Activated CD4-positive, alpha-beta T cell treated with anti-CD3 and anti-CD28 coated beads, Interleukin-2, amount 50 U/mL, for 48 hours (primary cell): ENCODE results near the gene GAB1.

Experiments
- DNase-seq, 2 experiments: peaks; one replicate each; pipeline ENCODE4 v3.0.0-alpha.2; 2020

Gene GAB1

DNA sequence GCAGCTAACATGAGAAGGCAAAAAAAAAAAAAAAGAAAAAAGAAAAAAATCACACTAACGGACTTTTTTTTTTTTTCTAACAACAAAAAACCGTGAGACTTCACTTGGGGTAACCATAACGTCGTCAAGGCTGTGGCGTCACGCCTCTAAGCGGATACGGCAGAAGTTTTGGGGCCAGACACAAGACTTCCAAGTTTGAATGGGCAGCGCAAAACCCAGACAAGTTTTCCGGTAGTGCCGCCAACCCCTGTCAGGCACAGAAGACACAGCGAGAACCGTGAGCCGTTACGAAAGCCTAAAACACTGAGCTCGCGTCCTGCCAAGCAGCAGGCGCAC, 176.3 kb downstream of the GAB1 start:
- DNase-seq: no peak

DNA sequence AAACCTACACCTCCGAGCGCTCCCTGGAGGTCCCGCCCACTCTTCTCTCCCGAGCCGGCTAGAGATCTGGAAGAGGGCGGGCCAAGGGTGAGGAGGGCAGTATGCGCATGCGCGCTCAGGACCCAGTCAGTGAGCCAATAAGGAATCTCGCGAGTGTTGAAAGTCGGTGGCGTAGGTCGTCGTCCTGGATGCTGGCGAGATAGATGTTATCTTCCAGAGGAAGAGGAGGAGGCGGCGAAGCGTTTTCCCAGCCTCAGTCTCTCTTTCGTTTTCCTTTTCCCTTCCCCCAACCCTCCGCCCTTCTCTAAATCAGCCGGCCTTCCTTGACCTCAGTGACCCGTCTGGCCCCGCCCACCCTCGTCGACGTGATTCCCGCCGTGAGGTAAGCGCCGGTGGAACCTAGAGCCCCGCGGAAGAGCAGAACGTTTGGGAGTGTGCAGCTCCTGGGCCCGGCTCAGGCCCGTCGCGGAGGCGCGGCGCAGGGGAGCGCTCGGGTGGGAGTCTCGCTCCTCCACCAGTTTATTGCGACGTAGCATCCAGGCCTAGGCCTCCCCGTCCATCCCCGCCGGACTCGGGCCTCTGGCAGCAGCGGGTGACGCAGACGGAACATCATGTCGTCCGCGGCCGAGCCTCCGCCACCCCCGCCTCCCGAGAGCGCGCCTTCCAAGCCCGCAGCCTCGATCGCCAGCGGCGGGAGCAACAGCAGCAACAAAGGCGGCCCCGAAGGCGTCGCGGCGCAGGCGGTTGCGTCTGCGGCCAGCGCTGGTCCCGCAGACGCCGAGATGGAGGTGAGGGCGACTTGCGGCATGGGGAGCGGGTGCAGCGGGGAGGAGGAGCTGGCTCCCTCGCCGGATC, 176.9 kb downstream of the GAB1 start, which contains the start of gene SMARCA5:
TSS of gene SMARCA5 (plus strand) at position 389 of the 855 bp plus-strand sequence. CDS start at position 612, 223 bp downstream.
- peak; percentile 96 to 97 for DNase-seq

DNA sequence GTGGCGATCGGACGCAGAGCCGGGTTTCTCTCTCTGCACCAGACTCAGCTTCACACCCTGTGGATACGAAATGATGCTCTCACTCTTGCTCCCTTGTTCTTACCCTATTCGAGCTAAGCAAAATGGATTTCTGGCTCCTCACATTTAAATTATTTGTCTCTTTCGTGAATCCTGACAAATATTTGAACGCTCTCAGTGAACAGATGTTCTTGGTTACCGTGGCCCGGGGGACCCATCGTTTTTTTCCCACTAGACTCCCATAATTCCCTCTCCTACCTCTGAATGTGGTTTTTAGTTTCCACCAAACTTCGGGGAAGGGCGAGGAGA, 177.5 kb downstream of the GAB1 start:
- no peak for DNase-seq

DNA sequence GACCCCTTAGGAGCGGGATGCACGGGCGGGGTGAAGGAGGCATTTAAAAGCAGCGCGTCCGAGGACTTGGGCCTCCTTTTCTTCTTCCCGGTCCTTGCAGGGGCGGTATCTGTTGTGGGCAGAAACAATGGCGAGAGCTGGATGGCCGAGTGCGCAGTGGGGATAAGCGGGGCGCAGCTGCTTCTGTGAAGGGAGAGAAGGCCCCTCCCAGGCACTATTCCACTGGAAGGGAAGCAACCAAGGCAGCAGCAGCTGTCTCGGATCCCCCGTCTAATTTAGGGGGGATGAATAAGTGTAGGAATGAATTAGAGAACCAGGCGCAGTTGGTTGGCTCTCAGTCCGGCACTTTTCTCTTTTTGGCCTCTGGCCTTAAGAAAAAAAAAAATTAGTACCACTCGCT, 177.8 kb downstream of the GAB1 start:
- DNase-seq: peak; percentile 26 to 33

DNA sequence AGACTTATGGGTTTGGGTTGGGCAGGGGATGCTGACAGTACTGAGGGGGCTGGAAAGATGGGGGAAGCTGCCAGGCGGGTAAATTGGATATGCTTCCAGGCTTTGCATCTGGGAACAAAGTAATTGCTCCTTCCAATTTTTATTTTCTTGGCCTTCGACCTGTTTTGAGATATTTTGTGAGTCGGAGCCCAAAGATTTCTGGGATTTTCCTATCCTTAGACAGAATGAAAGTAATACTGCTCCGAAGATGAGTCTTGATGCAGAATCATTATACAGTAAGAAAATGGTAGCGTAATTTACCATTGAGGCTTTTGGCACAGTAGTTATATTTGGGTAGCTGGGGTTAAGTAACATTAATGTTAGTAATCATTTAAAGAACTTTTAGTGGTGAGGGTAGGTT, 178.2 kb downstream of the GAB1 start:
- DNase-seq: no peak

DNA sequence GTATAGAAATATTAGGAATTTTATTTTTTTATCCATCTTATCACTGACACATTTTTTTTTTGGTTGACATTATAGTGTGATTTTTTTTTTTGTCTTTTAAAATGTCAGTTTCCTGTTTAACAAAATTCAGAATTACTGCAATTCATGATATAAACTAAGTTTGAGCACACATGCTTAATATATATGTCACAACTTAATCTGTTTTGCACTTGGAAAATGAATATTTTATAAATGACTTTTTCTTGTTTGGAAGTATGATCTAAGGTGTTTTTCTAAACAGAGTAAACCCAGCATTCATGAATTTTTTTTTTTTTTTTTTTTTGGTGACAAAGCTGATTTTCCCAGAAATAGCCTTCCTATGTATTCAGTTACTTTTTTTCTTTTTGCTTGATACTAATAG, 179.2 kb downstream of the GAB1 start:
- no peak for DNase-seq

DNA sequence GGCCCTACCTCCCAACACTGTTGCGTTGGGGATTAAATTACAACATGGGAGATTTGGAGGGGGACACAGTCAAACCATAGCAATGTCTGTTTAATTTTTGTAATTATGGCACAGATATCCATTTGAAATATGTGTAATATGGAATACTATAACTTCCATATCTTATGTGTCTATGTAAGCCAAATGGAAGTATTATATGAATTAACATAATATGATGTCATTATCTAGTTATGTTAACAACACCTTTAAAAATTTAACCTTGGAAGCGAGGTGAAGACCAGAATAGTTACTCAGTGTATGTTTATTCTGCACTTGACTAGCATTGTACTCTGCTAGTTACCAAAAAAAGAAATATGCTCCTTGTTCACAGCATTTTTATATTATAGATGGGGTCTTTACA, 181.1 kb downstream of the GAB1 start:
- DNase-seq: no peak
